Liver (tissue), 3 donors: ENCODE data around the gene UCKL1.
"Not testable (repeated sequence)": the region's sequence is repeated elsewhere in the genome, so short reads cannot be mapped to it uniquely, and the experiment has no call there.

Experiments used
- CTCF ChIP-seq: fragments of 150-350 bp; IDR thresholded peaks from 2 replicates; pipeline ENCODE4 v1.5.1; 2017; ENCODE audit warnings: improper control_type of control experiment, low read depth, low read length; ENCODE audit not compliant: missing input control
- HNF4A ChIP-seq, 2 donors: conservative IDR thresholded peaks; 2 replicates each; pipeline ENCODE4 v1.6.1; 2016; ENCODE audit warnings: antibody characterized with exemption in 2 of 2, mild to moderate bottlenecking in 2 of 2
- donor health status: healthy.
- donor health status: healthy.

- not testable (repeated sequence) for TF ChIP-seq HNF4A (conservative IDR thresholded peaks at IDR 0.05); CTCF
These were observed 26.7 kb downstream of the UCKL1 start for GRCh38 chr20:63929473-63929883.
